Gastrocnemius medialis (tissue), 4 donors: ENCODE results near the gene MX2.

Experiments
- CTCF ChIP-seq, 5 experiments: fragments of 450-650 bp in 3 of 5; fragments of 200-600 bp in 2 of 5; sonication (generic) in 2 of 5; IDR thresholded peaks in 4 of 5; conservative IDR thresholded peaks in 1 of 5; 1 replicate in 4 of 5; 2 replicates in 1 of 5; pipeline ENCODE4 v1.5.1; 2016 to 2019; ENCODE audit warnings: antibody characterized with exemption in 5 of 5, mild to moderate bottlenecking in 3 of 5, moderate library complexity in 3 of 5
- POLR2A ChIP-seq, 2 donors: fragments of 450-650 bp; IDR thresholded peaks; one replicate each; pipeline ENCODE4 v1.6.1; 2017; ENCODE audit warnings: antibody characterized with exemption in 2 of 2, mild to moderate bottlenecking in 2 of 2, moderate library complexity in 2 of 2

DNA sequence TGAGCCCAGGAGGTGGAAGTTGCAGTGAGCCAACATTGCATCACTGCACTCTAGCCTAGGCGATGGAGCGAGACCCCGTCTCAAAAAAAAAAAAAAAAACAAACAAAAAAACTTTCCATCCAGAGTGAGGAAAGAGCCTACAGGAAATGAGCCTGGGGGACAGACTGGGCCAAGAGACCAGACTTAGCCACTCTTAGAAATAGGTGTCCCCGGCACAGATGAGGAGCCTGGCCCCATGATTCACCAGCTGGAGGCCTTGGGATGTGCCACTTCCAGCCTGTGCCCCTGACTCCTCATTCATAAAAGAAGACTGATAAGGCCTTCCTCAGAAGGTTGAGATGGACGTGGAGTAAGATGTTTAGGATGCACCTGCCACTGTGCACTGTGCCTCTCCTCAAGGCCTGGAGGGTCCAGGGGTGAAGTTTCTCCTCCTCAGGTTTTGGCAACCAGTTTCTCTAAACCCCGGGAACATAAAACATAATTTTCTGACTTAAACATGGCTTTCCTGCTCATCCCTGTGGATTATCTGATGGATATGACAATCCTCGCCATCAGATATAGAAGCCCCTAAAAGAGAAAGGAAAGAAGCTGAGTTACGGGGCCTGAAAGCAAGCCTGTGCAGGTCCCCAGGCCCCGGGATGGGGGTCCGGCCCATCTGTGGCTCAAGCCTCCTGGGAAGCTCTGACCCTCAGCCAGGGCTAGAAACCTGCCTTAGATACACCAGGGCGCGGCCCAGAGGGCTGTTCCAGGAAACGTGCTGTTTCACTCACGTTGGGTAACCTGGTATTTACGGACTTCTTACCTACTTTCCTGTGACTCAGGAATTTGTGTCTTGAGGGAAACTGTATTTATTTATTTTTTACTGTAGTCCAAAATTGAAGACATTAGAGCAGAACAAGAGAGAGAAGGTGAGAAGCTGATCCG, 90.2 kb downstream of the MX2 start:
- no peak for TF ChIP-seq CTCF (IDR thresholded peaks at IDR 0.05 in 4 of 5, conservative IDR thresholded peaks at IDR 0.05 in 1 of 5)
- no peak for TF ChIP-seq POLR2A (IDR thresholded peaks at IDR 0.05)
